Glutamatergic neuron (in vitro differentiated cells): Measurements from ENCODE around the gene ILKAP. TPM values are rescaled to one million over a fixed set of nuclear protein-coding genes. Genes with fewer than 3 reads are reported as not detected.

ENCODE experiments used
- DNase-seq: peaks from one replicate; pipeline ENCODE4 v3.0.0; 2022
- H3K27ac Mint-ChIP-seq: one replicate; pipeline ENCODE4 v1.8.0; 2020; ENCODE audit warnings: mild to moderate bottlenecking, mixed read lengths, inconsistent platforms; ENCODE audit not compliant: unreplicated experiment
- H3K27me3 Mint-ChIP-seq: one replicate; pipeline ENCODE4 v1.8.0; 2020; ENCODE audit warnings: mild to moderate bottlenecking, moderate library complexity, mixed read lengths, inconsistent platforms; ENCODE audit not compliant: unreplicated experiment
- H3K36me3 Mint-ChIP-seq: one replicate; pipeline ENCODE4 v1.8.0; 2020; ENCODE audit warnings: mild to moderate bottlenecking, mixed read lengths, inconsistent platforms; ENCODE audit not compliant: unreplicated experiment
- H3K4me1 Mint-ChIP-seq: one replicate; pipeline ENCODE4 v1.8.0; 2020; ENCODE audit warnings: mild to moderate bottlenecking, low read depth, mixed read lengths, inconsistent platforms; ENCODE audit not compliant: unreplicated experiment
- H3K4me3 Mint-ChIP-seq: one replicate; pipeline ENCODE4 v1.8.0; 2020; ENCODE audit warnings: mild to moderate bottlenecking, mixed read lengths, inconsistent platforms; ENCODE audit not compliant: unreplicated experiment
- H3K9me3 Mint-ChIP-seq: one replicate; pipeline ENCODE4 v1.8.0; 2020; ENCODE audit warnings: mild to moderate bottlenecking, moderate library complexity, mixed read lengths, inconsistent platforms; ENCODE audit not compliant: unreplicated experiment
- total RNA-seq: library from RNA; stranded (reverse); fragmentation: NEBNext Ultra II Directional; extraction: Animal tissue kit (Norgen Biotek cat#: 25700); gene quantifications from one replicate; pipeline ENCODE4 v1.2.1, GENCODE V29; 2021; ENCODE audit not compliant: unreplicated experiment
- TF ChIP-seq, protein P1 (sequence below): fragments of 200-600 bp; sonication (generic); IDR thresholded peaks from one replicate; pipeline ENCODE4 v1.5.0; 2021; ENCODE audit not compliant: partially characterized antibody, unreplicated experiment

ILKAP gene
- total RNA-seq, 1 donor from 2014 or later: 61.3 TPM

GRCh38 chr2:238216651-238217184, 13.2 kb upstream of the ILKAP start:
- TF ChIP-seq, protein P1, sequence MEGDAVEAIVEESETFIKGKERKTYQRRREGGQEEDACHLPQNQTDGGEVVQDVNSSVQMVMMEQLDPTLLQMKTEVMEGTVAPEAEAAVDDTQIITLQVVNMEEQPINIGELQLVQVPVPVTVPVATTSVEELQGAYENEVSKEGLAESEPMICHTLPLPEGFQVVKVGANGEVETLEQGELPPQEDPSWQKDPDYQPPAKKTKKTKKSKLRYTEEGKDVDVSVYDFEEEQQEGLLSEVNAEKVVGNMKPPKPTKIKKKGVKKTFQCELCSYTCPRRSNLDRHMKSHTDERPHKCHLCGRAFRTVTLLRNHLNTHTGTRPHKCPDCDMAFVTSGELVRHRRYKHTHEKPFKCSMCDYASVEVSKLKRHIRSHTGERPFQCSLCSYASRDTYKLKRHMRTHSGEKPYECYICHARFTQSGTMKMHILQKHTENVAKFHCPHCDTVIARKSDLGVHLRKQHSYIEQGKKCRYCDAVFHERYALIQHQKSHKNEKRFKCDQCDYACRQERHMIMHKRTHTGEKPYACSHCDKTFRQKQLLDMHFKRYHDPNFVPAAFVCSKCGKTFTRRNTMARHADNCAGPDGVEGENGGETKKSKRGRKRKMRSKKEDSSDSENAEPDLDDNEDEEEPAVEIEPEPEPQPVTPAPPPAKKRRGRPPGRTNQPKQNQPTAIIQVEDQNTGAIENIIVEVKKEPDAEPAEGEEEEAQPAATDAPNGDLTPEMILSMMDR: no peak

GRCh38 chr2:238207006-238207405, 3.5 kb upstream of the ILKAP start:
- H3K9me3 Mint-ChIP-seq: no peaks in the 10 kb centered on the region
- peaks cover 6% of the 10 kb centered on the region for H3K4me1 Mint-ChIP-seq
- peaks cover 8% of the 10 kb centered on the region for H3K27me3 Mint-ChIP-seq

More at GRCh38 chr2:238216651-238217184, 13.2 kb upstream of the ILKAP start:
- no peak overlapping the region for H3K4me3 Mint-ChIP-seq
- peaks cover 6% of the 10 kb centered on the region for H3K4me1 Mint-ChIP-seq
- no peak for DNase-seq
- no peak overlapping the region for H3K27ac Mint-ChIP-seq
- no peaks in the 10 kb centered on the region for H3K9me3 Mint-ChIP-seq
- no peaks in the 10 kb centered on the region for H3K27me3 Mint-ChIP-seq
- peaks cover 15% of the 10 kb centered on the region for H3K36me3 Mint-ChIP-seq

DNA sequence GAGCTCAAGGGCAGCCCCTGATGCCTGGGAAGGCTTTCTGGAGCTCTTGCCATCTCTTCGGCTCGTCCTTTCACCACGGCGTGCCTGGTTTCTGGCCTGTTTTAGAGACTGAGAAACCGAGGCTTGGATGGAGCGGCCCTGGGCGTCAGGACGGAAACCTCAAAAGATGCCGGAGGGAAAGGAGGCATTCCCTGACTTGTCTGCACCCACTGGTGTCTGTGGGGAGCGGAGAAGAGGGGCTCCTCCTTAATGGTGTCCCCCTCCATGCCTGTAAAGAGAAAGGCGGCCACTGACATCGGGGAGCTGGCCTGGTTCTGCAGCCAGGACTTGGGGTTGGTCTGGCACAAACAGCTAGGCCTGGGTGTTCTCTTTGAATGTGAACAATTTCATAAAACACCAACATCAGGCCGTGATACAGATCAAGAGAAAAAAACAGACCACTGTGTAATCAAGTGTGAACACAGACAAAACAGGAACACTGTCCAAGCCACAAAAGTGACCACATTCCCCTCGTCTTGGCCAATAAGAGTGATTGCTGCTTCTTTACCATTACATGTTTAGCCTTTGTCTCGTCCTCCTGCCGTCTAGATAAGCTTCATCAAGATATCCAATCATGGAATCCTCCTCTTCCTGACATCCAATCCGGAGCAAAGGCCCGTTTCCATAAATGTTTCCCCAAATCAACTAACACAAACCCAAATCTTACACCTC, 633 bp upstream of the ILKAP start:
- H3K27ac Mint-ChIP-seq: peak overlapping the region; percentile 83
- H3K9me3 Mint-ChIP-seq: no peaks in the 10 kb centered on the region
- H3K36me3 Mint-ChIP-seq: no peaks in the 10 kb centered on the region
- TF ChIP-seq, protein P1: no peak
- no peak for DNase-seq
- peak overlapping the region; percentile 89 for H3K4me3 Mint-ChIP-seq
- peaks cover 8% of the 10 kb centered on the region for H3K27me3 Mint-ChIP-seq
- H3K4me1 Mint-ChIP-seq: peaks cover 16% of the 10 kb centered on the region

More at GRCh38 chr2:238207006-238207405, 3.5 kb upstream of the ILKAP start:
- Mint-ChIP-seq H3K36me3 (no peaks in the 10 kb centered on the region), H3K27ac (no peak overlapping the region), H3K4me3 (no peak overlapping the region)
- TF ChIP-seq, protein P1: no peak
- DNase-seq: no peak

GRCh38 chr2:238202326-238203093, 985 bp downstream of the ILKAP start:
- DNase-seq: no peak
- H3K4me3 Mint-ChIP-seq: peak overlapping the region; percentile 93
- H3K36me3 Mint-ChIP-seq: no peaks in the 10 kb centered on the region
- H3K27me3 Mint-ChIP-seq: peaks cover 8% of the 10 kb centered on the region
- H3K4me1 Mint-ChIP-seq: peaks cover 22% of the 10 kb centered on the region
- TF ChIP-seq, protein P1: no peak
- H3K27ac Mint-ChIP-seq: peak overlapping the region; percentile 92
- no peaks in the 10 kb centered on the region for H3K9me3 Mint-ChIP-seq
